ENCODE results near the gene PROC.

PROC gene

DNA sequence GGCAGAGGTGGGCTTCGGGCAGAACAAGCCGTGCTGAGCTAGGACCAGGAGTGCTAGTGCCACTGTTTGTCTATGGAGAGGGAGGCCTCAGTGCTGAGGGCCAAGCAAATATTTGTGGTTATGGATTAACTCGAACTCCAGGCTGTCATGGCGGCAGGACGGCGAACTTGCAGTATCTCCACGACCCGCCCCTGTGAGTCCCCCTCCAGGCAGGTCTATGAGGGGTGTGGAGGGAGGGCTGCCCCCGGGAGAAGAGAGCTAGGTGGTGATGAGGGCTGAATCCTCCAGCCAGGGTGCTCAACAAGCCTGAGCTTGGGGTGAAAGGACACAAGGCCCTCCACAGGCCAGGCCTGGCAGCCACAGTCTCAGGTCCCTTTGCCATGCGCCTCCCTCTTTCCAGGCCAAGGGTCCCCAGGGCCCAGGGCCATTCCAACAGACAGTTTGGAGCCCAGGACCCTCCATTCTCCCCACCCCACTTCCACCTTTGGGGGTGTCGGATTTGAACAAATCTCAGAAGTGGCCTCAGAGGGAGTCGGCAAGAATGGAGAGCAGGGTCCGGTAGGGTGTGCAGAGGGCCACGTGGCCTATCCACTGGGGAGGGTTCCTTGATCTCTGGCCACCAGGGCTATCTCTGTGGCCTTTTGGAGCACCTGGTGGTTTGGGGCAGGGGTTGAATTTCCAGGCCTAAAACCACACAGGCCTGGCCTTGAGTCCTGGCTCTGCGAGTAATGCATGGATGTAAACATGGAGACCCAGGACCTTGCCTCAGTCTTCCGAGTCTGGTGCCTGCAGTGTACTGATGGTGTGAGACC lies at the start of gene PROC:
Gene PROC (plus strand): TSS at position 128 of the 812 bp plus-strand sequence. CDS start 1,516 bp downstream, outside the sequence.
- DNase-seq (ENCODE audit: low read depth in 1 of 2, low spot score in 1 of 2): no peak

DNA sequence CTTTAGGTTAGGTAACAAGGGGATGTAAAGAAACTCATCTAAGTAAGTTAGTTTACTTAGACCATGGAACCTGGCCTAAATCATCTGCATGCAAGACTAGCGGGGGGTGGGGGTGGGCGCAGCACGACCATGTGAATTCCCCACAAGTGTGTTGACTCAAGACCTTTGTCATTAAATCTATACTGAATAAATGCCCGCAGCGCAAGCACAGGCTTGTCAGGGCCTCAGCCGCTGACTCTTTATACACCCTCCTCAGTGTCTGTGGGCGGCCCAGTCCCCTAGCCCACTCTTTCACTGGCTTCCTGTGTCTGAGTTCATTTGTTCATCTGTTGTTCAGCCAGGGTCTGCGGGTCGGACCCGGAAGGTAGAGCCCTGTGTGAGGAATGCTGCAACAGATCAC lies 48.2 kb upstream of the PROC start:
- DNase-seq (ENCODE audit: low read depth in 1 of 2, low spot score in 1 of 2): no peak

DNA sequence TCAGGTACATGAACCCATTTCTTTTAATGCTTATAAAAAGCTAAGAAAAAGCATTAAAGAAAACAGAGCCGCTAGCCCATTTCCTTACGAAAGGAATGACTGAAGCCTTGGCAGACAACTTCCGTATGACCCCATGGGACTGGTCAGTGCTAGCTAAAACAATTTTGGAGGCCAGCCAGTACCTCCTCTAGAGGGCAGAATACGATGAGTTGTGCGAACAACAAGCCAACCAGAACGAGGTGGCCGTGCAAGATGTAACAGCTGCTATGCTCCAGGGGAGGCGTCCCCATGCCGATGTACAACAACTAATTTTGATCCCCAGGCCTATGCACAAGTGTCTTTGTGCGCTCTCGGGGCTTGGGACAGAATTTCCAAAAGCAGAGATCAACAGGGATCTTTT lies 47.2 kb upstream of the PROC start:
- DNase-seq (ENCODE audit: low read depth in 1 of 2, low spot score in 1 of 2): no peak

DNA sequence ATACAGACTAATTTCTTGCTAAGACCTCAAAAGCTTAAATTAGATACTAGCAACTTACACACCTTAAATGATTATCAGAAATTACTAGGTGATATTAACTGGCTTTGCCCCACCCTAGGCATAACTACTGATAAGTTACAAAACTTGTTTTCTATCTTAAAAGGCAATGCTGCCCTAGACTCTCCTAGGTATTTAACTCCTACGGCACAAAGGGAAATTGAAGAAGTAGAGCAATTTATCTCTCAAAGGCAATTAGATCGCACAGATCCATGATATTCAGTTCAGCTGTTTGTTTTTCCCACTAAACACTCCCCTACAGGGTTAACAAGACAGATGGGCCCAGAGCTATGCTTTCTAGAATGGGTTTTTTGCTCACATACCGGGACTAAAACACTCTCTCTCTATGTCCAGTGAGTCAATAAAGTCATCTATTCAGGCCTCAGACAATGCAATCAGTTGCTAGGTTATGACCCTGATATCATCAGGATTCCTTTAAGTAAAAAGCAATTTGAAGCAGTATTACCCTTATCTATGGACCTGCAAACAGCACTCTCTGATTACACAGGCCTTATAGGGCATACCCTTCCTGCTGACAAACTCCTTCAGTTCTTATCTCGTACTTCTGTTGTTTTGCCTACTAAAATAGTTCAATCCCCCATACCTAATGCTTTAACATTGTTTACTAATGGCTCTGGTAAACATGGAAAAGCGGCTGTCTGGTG lies 44.7 kb upstream of the PROC start:
- no peak for DNase-seq (ENCODE audit: low read depth in 1 of 2, low spot score in 1 of 2)

- DNase-seq (ENCODE audit: low read depth in 1 of 2, low spot score in 1 of 2): no peak
Measured at GRCh38 chr2:127376257-127376656, 42.0 kb upstream of the PROC start.

- DNase-seq (ENCODE audit: low read depth in 1 of 2, low spot score in 1 of 2): no peak
Measured at GRCh38 chr2:127377262-127377661, 41.0 kb upstream of the PROC start.

- DNase-seq (ENCODE audit: low read depth in 1 of 2, low spot score in 1 of 2): no peak
Measured at GRCh38 chr2:127378720-127379119, 39.5 kb upstream of the PROC start.

- no peak for DNase-seq (ENCODE audit: low read depth in 1 of 2, low spot score in 1 of 2)
Measured at GRCh38 chr2:127379712-127380355, 38.4 kb upstream of the PROC start.

DNA sequence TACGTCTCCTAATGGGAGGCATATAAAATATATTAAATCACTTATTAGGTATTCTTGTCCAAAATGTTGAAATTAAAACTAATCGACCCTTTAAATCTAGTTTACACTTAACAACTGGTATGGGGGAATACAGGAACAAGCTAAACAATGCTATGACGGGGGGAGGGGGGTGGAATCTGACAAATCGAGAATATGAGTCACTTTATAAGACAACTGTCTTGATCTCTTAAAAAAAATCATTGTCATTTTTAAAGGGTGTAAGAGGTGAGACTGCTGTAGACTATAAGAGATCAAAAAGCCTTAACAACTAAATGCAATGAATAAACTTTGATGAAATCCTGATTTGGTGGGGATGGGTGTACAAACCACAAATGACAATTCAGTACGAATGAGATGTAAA lies 36.5 kb upstream of the PROC start:
- DNase-seq (ENCODE audit: low read depth in 1 of 2, low spot score in 1 of 2): no peak

- DNase-seq (ENCODE audit: low read depth in 1 of 2, low spot score in 1 of 2): no peak
Measured at GRCh38 chr2:127382831-127383230, 35.4 kb upstream of the PROC start.

GRCh38 chr2:127384529-127384928 lies 33.7 kb upstream of the PROC start:
- DNase-seq (ENCODE audit: low read depth in 1 of 2, low spot score in 1 of 2): no peak

DNA sequence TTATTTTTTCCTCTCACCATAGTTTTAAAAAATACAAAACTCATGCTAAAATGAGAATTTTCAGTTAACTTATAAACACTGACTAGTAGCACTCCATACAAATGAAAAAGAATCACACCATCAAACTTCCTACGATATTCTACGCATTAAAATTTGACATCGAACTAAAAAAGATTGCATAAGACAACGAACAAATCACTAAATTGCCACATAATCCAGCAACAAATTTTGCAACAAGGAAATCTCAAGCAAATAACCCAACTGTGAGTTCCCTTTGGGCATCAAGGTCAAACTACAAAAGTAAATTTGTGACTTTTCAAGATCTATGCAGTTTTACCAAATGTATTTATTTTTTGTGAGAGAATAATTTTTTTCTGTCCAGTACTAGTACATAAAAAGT lies 32.0 kb upstream of the PROC start:
- DNase-seq (ENCODE audit: low read depth in 1 of 2, low spot score in 1 of 2): no peak

GRCh38 chr2:127386764-127387654 lies 31.2 kb upstream of the PROC start:
- DNase-seq (ENCODE audit: low read depth in 1 of 2, low spot score in 1 of 2): peak; percentile 58 to 69

DNA sequence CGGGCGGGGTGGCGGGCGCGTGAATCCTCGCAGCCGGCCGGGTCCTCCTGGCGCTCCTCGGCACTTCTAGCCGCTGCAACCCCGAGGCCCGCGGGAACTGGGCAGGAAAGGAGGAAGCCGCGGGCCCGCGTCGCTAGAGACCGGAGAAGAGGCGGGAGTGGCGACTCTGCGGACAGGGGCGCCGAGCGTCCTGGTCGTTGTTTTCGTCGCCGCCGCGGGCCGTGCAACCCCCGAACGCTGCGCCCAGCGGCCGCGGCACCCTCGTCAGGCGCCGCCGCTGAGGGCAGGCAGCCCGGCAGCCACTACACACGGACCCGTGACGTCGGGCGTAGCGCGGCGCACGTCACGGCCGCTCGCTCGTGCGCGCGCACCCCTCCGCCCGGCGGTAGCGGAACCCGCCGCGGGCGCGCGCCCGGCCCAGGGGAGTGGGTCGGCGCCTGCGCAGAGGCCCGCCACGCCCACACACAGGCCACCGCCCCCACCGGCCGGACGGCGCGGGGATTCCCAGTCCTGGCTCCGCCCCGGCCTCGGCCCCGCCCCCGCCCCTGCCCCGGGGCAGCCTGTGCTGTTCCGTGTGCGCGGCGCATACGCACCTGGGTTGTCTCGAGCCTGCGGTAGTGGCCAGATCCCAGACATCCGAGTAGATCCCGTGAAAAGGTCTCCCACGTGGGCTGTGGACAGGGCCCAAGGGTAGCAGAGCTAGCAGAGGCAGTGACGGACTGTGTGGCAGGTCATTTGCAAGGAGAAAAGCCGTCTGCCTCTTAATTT lies 30.4 kb upstream of the PROC start, which contains the start of gene MAP3K2:
Gene MAP3K2 (minus strand): TSS at position 321 of the 768 bp plus-strand sequence. CDS start 44,846 bp downstream, outside the sequence.
- DNase-seq (ENCODE audit: low read depth in 1 of 2, low spot score in 1 of 2): peak; percentile 81 to 95

DNA sequence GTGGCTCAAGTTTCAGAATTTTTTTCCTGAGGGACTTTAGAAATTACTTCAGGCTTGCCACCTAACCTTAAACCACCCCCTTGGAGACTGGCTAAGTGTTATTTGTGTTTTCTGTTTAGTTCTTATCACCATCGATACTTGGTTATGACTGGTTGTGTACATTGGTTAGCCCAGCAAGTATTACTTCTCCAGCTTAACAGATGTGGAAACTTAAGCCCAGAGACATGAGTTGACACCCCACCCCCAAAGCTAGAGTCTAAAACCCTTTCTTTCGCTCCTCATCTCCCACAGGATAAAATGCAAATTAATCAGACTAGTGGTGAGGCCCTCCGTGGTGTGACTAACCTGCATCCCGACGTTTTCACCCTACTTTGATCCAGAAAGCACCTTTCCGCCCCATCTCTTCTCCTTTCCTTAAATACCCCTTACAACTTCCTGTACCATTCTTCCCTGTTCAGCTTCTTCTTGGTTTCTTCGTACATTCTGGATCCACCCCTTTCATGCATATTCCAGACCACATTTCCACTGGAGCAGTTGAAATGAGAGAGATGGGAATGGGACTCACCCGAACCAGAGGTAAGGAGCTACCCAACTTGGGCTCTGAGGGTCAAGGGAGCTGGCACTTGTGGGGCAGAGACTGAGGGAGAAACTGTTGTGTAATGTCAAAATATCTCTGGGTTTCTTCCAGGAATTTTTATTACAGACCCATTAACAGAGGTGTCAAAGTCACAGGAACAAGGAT lies 29.6 kb upstream of the PROC start:
- DNase-seq (ENCODE audit: low read depth in 1 of 2, low spot score in 1 of 2): no peak

GRCh38 chr2:127389778-127390435 lies 28.3 kb upstream of the PROC start:
- no peak for DNase-seq (ENCODE audit: low read depth in 1 of 2, low spot score in 1 of 2)

DNA sequence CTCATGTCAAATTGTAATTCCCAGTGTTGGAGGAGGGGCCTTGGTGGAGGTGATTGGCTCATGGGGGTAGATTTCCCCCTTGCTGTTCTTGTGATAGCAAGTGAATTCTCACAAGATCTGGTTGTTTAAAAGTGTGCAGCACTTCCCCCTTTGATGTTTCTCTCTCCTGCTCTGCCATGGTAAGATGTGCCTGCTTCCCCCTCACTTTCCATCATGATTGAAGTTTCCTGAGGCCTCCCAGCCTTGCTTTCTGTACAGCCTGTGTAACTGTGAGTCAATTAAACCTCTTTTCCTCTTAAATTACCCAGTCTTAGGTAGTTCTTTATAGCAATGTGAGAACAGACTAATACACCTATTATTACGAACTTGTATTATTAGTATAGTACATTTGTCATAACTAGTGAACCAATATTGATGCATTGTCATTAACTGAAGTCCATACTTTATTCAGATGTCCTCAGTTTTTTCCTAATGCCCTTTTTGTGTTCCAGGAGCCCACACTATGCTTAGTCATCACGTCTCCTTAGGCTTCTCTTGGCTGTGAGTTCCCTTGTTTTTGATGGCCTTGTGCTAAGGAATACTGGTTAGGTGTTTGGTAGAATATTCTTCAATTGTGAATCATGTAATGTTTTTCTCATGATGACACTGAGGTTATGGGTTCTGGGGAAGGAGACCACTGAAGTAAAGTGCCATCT lies 25.9 kb upstream of the PROC start:
- DNase-seq (ENCODE audit: low read depth in 1 of 2, low spot score in 1 of 2): no peak

DNA sequence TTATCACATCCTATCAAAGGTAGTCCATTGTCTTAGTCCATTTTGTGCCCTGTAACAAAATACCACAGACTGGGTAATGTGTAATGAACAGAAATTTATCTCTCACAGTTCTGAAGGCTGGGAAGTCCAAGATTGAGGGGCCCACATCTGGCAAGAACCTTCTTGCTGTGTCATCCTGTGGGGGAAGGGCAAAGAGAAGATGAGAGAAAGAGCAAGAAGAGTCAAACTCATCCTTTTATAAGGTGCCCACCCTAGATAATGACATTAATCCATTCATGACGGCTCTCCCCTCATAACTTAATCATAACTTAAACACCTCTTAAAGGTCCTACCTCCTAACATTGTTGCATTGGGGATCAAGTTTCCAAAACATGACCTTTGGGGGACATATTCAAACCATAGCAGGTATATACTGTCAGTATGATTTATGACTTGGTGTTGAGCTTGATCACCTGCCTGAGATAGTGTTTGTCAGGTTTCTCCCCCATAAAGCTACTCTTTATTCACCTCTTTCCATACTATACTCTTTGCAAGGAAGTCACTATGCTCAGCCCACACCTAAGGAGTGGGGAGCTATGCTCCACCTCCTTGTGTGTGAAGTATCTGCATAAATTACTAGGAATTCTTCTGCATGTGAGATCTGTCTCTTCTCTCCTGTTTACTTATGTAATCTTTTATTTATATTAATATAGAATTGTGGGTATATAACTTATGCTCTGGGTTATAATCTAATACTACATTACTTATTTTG lies 25.2 kb upstream of the PROC start:
- no peak for DNase-seq (ENCODE audit: low read depth in 1 of 2, low spot score in 1 of 2)

All from activated T-helper 1 cell treated with anti-CD3 and anti-CD28 coated beads, Interleukin-2, amount 50 U/mL, for 16 hours (primary cell).